Measurements from ENCODE around the gene GALNT13.

DNA sequence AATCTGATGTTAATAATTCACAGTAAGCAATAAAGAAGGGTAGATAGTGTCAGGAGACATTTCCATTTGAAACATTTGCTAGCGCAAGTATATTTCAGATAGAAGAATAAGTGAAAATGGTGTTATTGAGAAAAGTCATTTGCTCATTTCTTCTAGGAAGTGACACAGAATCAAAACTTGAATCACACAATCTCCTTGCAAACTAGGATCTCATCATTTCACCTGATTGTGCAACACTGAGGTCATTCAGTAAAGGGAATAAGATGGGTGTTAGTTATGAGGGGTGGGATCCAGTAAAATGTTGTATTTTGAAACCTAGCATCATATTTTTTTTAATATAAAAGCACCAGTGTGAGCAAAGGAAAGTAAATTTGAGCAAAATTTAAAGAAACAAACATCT, 618.8 kb downstream of the GALNT13 start:
- TF ChIP-seq ARID2 (CRISPR knock-in tag; IDR thresholded peaks at IDR 0.05; ENCODE audit: borderline replicate concordance), result no peak
- TF ChIP-seq, protein P1, sequence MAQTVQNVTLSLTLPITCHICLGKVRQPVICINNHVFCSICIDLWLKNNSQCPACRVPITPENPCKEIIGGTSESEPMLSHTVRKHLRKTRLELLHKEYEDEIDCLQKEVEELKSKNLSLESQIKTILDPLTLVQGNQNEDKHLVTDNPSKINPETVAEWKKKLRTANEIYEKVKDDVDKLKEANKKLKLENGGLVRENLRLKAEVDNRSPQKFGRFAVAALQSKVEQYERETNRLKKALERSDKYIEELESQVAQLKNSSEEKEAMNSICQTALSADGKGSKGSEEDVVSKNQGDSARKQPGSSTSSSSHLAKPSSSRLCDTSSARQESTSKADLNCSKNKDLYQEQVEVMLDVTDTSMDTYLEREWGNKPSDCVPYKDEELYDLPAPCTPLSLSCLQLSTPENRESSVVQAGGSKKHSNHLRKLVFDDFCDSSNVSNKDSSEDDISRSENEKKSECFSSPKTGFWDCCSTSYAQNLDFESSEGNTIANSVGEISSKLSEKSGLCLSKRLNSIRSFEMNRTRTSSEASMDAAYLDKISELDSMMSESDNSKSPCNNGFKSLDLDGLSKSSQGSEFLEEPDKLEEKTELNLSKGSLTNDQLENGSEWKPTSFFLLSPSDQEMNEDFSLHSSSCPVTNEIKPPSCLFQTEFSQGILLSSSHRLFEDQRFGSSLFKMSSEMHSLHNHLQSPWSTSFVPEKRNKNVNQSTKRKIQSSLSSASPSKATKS (CRISPR knock-in tag; IDR thresholded peaks at IDR 0.05), result no peak
- TF ChIP-seq YEATS2 (CRISPR knock-in tag; IDR thresholded peaks at IDR 0.05; ENCODE audit: borderline replicate concordance), result no peak
- TF ChIP-seq NFIB (CRISPR knock-in tag; IDR thresholded peaks at IDR 0.05; ENCODE audit: borderline replicate concordance), result no peak
- TF ChIP-seq, protein P2, sequence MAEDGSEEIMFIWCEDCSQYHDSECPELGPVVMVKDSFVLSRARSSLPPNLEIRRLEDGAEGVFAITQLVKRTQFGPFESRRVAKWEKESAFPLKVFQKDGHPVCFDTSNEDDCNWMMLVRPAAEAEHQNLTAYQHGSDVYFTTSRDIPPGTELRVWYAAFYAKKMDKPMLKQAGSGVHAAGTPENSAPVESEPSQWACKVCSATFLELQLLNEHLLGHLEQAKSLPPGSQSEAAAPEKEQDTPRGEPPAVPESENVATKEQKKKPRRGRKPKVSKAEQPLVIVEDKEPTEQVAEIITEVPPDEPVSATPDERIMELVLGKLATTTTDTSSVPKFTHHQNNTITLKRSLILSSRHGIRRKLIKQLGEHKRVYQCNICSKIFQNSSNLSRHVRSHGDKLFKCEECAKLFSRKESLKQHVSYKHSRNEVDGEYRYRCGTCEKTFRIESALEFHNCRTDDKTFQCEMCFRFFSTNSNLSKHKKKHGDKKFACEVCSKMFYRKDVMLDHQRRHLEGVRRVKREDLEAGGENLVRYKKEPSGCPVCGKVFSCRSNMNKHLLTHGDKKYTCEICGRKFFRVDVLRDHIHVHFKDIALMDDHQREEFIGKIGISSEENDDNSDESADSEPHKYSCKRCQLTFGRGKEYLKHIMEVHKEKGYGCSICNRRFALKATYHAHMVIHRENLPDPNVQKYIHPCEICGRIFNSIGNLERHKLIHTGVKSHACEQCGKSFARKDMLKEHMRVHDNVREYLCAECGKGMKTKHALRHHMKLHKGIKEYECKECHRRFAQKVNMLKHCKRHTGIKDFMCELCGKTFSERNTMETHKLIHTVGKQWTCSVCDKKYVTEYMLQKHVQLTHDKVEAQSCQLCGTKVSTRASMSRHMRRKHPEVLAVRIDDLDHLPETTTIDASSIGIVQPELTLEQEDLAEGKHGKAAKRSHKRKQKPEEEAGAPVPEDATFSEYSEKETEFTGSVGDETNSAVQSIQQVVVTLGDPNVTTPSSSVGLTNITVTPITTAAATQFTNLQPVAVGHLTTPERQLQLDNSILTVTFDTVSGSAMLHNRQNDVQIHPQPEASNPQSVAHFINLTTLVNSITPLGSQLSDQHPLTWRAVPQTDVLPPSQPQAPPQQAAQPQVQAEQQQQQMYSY (CRISPR knock-in tag; IDR thresholded peaks at IDR 0.05), result no peak
- no peak for TF ChIP-seq RBM22 (optimal IDR thresholded peaks at IDR 0.05; ENCODE audit: low read length)
